ENCODE measurements around the gene TRIM17. TPM values are rescaled to one million over a fixed set of nuclear protein-coding genes. Genes with fewer than 3 reads are reported as not detected.

TRIM17 gene
- total and polyA plus RNA-seq, 2 of the 13 experiments (the other 11 are each of a cell fraction or from before 2014, with no cell fraction given): 0.32 to 0.64 TPM

DNA sequence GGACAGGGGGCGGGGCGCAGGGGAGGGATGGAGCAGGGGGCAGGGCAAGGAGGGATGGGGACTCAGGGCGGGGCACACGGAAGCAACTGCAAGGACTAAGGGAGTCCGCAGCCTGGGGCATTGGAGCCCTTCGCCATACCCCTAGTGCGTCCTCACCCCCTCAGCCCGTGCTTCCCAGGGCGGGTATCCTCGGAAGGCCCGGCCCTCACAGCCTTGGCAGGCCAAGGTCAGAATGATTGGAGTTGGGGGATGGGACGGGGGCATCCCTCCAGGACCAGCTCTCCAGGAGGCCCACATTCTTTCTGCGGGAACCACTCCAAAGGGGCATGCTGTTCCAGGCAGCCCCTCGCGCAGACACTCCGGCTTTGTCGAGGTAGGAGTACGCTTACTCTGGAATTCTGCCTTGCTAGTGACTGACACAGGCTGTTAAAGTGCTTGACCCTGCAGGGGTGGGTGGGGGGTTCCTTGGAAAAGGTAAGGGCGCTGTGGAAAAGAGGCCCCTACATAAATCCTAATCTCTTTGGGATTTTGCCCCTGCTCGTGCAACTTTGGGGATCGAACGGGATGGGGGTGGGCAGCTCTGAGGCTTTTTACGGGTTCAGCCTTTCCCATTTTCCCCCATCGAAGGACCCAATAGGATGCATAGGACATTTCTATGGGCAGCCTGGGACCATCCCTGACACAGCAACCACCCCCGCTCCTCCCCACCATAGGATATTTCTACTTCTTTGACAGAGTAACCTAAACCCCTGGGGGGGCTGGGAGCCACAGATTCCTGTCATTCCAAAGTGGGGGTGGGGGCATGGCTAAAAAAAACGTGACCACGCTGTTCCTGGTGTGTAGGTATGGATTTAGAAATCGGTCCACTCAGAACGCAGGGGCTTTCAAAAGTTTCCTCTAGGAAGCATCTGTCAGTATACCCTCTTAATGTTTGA is 9.3 kb downstream of the TRIM17 start (continued):
- TF ChIP-seq, protein P1, sequence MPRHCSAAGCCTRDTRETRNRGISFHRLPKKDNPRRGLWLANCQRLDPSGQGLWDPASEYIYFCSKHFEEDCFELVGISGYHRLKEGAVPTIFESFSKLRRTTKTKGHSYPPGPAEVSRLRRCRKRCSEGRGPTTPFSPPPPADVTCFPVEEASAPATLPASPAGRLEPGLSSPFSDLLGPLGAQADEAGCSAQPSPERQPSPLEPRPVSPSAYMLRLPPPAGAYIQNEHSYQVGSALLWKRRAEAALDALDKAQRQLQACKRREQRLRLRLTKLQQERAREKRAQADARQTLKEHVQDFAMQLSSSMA (CRISPR knock-in tag; IDR thresholded peaks at IDR 0.05): no peak
- TF ChIP-seq MTF1 (CRISPR knock-in tag; IDR thresholded peaks at IDR 0.05) (no peak), ZNF891 (CRISPR knock-in tag; IDR thresholded peaks at IDR 0.05) (peak; percentile 63; the same call in 1 of the 2 replicates), ZNF546 (CRISPR knock-in tag; conservative IDR thresholded peaks at IDR 0.05) (no peak), ZNF549 (CRISPR knock-in tag; IDR thresholded peaks at IDR 0.05) (no peak), TCF7L2 (IDR thresholded peaks at IDR 0.05; ENCODE audit: low read depth, low read length) (no peak), SNAPC2 (CRISPR knock-in tag; IDR thresholded peaks at IDR 0.05) (no peak), ZBTB40 (IDR thresholded peaks at IDR 0.05) (no peak), ZBTB40 (CRISPR knock-in tag; IDR thresholded peaks at IDR 0.05) (no peak), NFKB2 (CRISPR knock-in tag; IDR thresholded peaks at IDR 0.05; ENCODE audit: borderline replicate concordance) (0 out of 2 replicates have a peak, but pooled peaks have one; percentile 15), DR1 (CRISPR knock-in tag; IDR thresholded peaks at IDR 0.05) (no peak), SP5 (CRISPR knock-in tag; IDR thresholded peaks at IDR 0.05; ENCODE audit: borderline replicate concordance, low read depth) (no peak), ZNF263 (CRISPR knock-in tag; IDR thresholded peaks at IDR 0.05) (no peak), ZNF503 (CRISPR knock-in tag; IDR thresholded peaks at IDR 0.05) (no peak)
- TF ChIP-seq, protein P2, sequence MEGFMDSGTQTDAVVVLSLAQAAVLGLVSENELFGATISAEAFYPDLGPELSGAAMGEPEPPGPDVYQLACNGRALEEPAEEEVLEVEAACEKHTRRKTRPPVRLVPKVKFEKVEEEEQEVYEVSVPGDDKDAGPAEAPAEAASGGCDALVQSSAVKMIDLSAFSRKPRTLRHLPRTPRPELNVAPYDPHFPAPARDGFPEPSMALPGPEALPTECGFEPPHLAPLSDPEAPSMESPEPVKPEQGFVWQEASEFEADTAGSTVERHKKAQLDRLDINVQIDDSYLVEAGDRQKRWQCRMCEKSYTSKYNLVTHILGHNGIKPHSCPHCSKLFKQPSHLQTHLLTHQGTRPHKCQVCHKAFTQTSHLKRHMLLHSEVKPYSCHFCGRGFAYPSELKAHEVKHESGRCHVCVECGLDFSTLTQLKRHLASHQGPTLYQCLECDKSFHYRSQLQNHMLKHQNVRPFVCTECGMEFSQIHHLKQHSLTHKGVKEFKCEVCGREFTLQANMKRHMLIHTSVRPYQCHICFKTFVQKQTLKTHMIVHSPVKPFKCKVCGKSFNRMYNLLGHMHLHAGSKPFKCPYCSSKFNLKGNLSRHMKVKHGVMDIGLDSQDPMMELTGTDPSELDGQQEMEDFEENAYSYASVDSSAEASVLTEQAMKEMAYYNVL (CRISPR knock-in tag; IDR thresholded peaks at IDR 0.05; ENCODE audit: borderline replicate concordance): no peak
